ENCODE results near the gene PRSS50. TPM values are rescaled to one million over a fixed set of nuclear protein-coding genes. Genes with fewer than 3 reads are reported as not detected.

The PRSS50 gene
- total RNA-seq, 2 donors from 2014 or later = 2.6 to 3.1 TPM

DNA sequence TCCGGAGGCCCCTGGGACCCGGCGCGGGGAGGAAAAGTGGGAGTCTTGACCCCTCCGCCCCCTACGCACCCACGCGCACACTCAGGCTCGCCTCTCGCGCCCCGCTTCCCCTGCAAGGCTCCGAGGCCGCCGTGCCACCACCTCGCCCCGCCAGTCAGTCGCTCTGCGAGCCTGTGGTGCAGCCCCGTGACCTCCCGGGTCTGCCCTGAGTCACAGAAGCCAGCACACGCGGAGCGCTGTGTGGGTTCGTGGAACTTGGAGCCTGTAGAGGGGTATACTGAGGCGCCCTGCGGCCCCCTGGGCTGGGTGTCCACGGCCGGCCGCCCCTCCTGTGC, 23.8 kb downstream of the PRSS50 start:
- no peaks in the 10 kb centered on the region for H3K27me3 ChIP-seq
- peak in 3 of 4 donors; percentile 37 to 54 (median 51) for DNase-seq
- peak; percentile 12 for ATAC-seq
- WGBS, 2 donors = 27% methylated on average over 23 of the region's 30 CpGs; no CpG with 5 or more reads in 1 of the 2 donors
- H3K4me1 ChIP-seq = peaks cover 55% of the 10 kb centered on the region
- no peaks in the 10 kb centered on the region for H3K36me3 ChIP-seq (replicated peaks in 1 of 2; ENCODE audit: insufficient read depth in 1 of 2, low read depth in 2 of 2)
- intact Hi-C loops (cut with DNase I) = no loop called here
- TF ChIP-seq POLR2A (IDR thresholded peaks at IDR 0.05) (no peak), CTCF (IDR thresholded peaks at IDR 0.05) (no peak)
- no peaks in the 10 kb centered on the region for H3K9me3 ChIP-seq
- peak overlapping the region; percentile 38 to 64 for H3K4me3 ChIP-seq
- H3K27ac ChIP-seq = peak overlapping the region; percentile 78 to 89 (median 86)

GRCh38 chr3:46693038-46693891, 24.4 kb downstream of the PRSS50 start, which contains the start of gene ALS2CL:
Gene ALS2CL, minus strand, starts transcription at chr3:46693679. Its CDS starts 4,239 bp downstream, at chr3:46689440.
- no peaks in the 10 kb centered on the region for H3K9me3 ChIP-seq
- H3K36me3 ChIP-seq (replicated peaks in 1 of 2; ENCODE audit: insufficient read depth in 1 of 2, low read depth in 2 of 2) = no peaks in the 10 kb centered on the region
- peak; percentile 82 to 89 (median 84) for TF ChIP-seq POLR2A (IDR thresholded peaks at IDR 0.05)
- TF ChIP-seq CTCF (IDR thresholded peaks at IDR 0.05) = peak in 1 of 7 experiments; percentile 2
- peak; percentile 65 for ATAC-seq
- H3K4me3 ChIP-seq = peak within 1 kb of the TSS; percentile 38 to 64
- intact Hi-C loops (cut with DNase I) = no loop called here
- DNase-seq = peak; percentile 74 to 81 (median 78)
- no peaks in the 10 kb centered on the region for H3K27me3 ChIP-seq
- peaks cover 55% of the 10 kb centered on the region for H3K4me1 ChIP-seq
- peak within 1 kb of the TSS; percentile 78 to 89 (median 86) for H3K27ac ChIP-seq
- 0 to 1% methylated on average over 14 to 44 of the region's 71 CpGs for WGBS, 2 donors

- Histone ChIP-seq H3K4me3 (peak overlapping the region in 1 of 2 donors; percentile 38), H3K27me3 (no peaks in the 10 kb centered on the region), H3K9me3 (no peaks in the 10 kb centered on the region), H3K27ac (peak overlapping the region; percentile 78 to 89 (median 86)), H3K4me1 (peaks cover 55% of the 10 kb centered on the region), H3K36me3 (replicated peaks in 1 of 2; ENCODE audit: insufficient read depth in 1 of 2, low read depth in 2 of 2) (no peaks in the 10 kb centered on the region)
- peak; percentile 86 to 95 (median 90) for DNase-seq
- intact Hi-C loops (cut with DNase I) = no loop called here
- WGBS, 2 donors = 18 to 21% methylated on average over 3 to 11 of the region's 11 CpGs
- ATAC-seq = peak; percentile 83
- peak; percentile 67 to 81 (median 81) for TF ChIP-seq POLR2A (IDR thresholded peaks at IDR 0.05)
- TF ChIP-seq CTCF (IDR thresholded peaks at IDR 0.05) = no peak
These were observed 25.1 kb downstream of the PRSS50 start for GRCh38 chr3:46692566-46692990.

DNA sequence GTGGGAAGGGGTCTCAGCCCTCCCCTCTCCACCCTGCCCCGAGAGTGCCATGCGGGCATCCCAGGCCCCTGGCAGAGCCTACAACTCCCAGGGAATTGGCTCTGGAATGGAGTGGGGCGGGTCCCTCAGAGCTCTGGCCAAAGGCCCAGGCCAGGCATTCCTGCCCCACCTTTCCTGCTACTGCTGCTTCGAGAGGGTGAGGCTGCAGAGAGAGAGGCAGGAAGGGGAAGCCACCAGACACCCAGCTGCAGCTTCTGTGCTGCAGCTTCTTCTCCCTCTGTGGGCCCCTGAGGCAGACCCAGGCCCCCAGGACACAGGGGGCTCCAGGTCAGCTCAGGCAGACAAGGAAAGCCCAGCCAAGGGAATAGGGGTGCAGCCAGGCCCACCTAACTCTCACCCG, 26.9 kb downstream of the PRSS50 start:
- Histone ChIP-seq H3K27ac (no peak overlapping the region), H3K4me3 (no peak overlapping the region), H3K4me1 (peaks cover 45% of the 10 kb centered on the region), H3K36me3 (replicated peaks in 1 of 2; ENCODE audit: insufficient read depth in 1 of 2, low read depth in 2 of 2) (no peaks in the 10 kb centered on the region), H3K27me3 (no peaks in the 10 kb centered on the region), H3K9me3 (no peaks in the 10 kb centered on the region)
- peak; percentile 28 to 53 (median 41) for DNase-seq
- no peak for TF ChIP-seq POLR2A (IDR thresholded peaks at IDR 0.05)
- no peak for TF ChIP-seq CTCF (IDR thresholded peaks at IDR 0.05)
- WGBS, 2 donors = 46 to 88% methylated on average over 1 to 5 of the region's 5 CpGs
- intact Hi-C loops (cut with DNase I) = no loop called here
- no peak for ATAC-seq

Data from body of pancreas (tissue), 4 donors.